NB4 (cell line): ENCODE data around the gene CHRD.

Experiments used
- POLR2A ChIP-seq: IDR thresholded peaks from 2 replicates; pipeline ENCODE4 v1.6.1; 2011; ENCODE audit warnings: mild to moderate bottlenecking; ENCODE audit not compliant: insufficient read length; ENCODE audit errors: extremely low read depth
- TF ChIP-seq, protein P1 (sequence below): IDR thresholded peaks from one replicate; pipeline ENCODE4 v1.5.1; 2012; ENCODE audit warnings: low read depth, low read length

DNA sequence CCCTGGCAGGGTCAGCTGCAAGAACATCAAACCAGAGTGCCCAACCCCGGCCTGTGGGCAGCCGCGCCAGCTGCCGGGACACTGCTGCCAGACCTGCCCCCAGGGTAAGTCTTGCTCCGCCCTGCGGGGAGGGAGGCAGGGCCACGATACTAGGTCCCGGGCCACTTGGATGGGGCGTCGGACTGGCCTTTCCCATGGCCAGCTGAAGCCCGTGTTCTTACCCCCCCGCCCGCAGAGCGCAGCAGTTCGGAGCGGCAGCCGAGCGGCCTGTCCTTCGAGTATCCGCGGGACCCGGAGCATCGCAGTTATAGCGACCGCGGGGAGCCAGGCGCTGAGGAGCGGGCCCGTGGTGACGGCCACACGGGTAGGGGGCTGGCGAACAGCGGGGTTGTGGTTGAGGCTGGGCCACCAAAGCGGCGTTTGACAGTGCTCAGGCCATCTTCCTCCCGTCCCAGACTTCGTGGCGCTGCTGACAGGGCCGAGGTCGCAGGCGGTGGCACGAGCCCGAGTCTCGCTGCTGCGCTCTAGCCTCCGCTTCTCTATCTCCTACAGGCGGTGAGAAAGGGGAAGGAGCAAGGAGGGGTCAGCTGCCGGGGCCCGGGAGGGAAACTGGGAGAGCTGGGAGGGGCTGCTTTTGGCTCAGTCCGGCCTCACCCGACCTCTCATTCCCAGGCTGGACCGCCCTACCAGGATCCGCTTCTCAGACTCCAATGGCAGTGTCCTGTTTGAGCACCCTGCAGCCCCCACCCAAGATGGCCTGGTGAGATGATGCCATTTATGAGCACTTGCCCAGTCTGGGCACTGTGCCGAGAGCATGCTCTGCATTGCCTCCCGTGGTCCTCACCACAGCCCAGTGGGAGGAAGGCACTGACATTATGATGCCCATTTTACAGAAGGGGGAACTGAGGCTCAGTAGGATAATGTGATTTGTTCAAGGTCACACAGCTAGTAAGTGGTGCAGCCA, 1.7 kb downstream of the CHRD start:
- TF ChIP-seq POLR2A, result no peak
- TF ChIP-seq, protein P1, sequence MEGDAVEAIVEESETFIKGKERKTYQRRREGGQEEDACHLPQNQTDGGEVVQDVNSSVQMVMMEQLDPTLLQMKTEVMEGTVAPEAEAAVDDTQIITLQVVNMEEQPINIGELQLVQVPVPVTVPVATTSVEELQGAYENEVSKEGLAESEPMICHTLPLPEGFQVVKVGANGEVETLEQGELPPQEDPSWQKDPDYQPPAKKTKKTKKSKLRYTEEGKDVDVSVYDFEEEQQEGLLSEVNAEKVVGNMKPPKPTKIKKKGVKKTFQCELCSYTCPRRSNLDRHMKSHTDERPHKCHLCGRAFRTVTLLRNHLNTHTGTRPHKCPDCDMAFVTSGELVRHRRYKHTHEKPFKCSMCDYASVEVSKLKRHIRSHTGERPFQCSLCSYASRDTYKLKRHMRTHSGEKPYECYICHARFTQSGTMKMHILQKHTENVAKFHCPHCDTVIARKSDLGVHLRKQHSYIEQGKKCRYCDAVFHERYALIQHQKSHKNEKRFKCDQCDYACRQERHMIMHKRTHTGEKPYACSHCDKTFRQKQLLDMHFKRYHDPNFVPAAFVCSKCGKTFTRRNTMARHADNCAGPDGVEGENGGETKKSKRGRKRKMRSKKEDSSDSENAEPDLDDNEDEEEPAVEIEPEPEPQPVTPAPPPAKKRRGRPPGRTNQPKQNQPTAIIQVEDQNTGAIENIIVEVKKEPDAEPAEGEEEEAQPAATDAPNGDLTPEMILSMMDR, result no peak
